Gastroesophageal sphincter (tissue), 4 donors: ENCODE results near the gene ALPL. TPM values are rescaled to one million over a fixed set of nuclear protein-coding genes. Genes with fewer than 3 reads are reported as not detected.

Source experiments
- ATAC-seq: fragments of 150-250 bp; one replicate; pipeline ENCODE4 v1.9.1; 2016; ENCODE audit warnings: mild to moderate bottlenecking, moderate library complexity
- H3K27ac ChIP-seq, 4 donors: fragments of 200-600 bp; sonication (generic) in 3 of 4; 1 replicate in 3 of 4; 2 replicates in 1 of 4; pipeline ENCODE4 v1.5.1; 2016 to 2019
- H3K27me3 ChIP-seq: fragments of 200-600 bp; sonication (generic); one replicate; pipeline ENCODE4 v1.5.1; 2019
- H3K36me3 ChIP-seq, 2 donors: fragments of 200-600 bp; sonication (generic); one replicate each; pipeline ENCODE4 v1.5.1; 2019; ENCODE audit warnings: control low read depth in 1 of 2
- H3K4me1 ChIP-seq, 3 donors: fragments of 200-600 bp; sonication (generic); 1 replicate in 2 of 3; 2 replicates in 1 of 3; pipeline ENCODE4 v1.5.1; 2016 to 2019; ENCODE audit warnings: control low read depth in 2 of 3
- H3K4me3 ChIP-seq, 2 donors: fragments of 200-600 bp; sonication (generic); one replicate each; pipeline ENCODE4 v1.5.1; 2019; ENCODE audit warnings: mild to moderate bottlenecking in 1 of 2, moderate library complexity in 1 of 2
- H3K9me3 ChIP-seq, 3 donors: fragments of 200-600 bp; sonication (generic); one replicate each; pipeline ENCODE4 v1.5.1; 2017 to 2019; ENCODE audit warnings: control low read depth in 2 of 3
- CTCF ChIP-seq, 4 experiments: fragments of 200-600 bp in 2 of 4; fragments of 450-650 bp in 2 of 4; sonication (generic) in 1 of 4; IDR thresholded peaks; one replicate each; pipeline ENCODE4 v1.5.1; 2017 to 2019; ENCODE audit warnings: antibody characterized with exemption in 4 of 4, mild to moderate bottlenecking in 2 of 4, moderate library complexity in 2 of 4
- EP300 ChIP-seq: sonication (generic); formaldehyde crosslinking; IDR thresholded peaks from one replicate; pipeline ENCODE4 v1.6.1; 2017; ENCODE audit warnings: antibody characterized with exemption, mild to moderate bottlenecking
- POLR2A ChIP-seq, 2 donors: fragments of 450-650 bp; IDR thresholded peaks; one replicate each; pipeline ENCODE4 v1.6.1; 2017; ENCODE audit warnings: antibody characterized with exemption in 2 of 2, mild to moderate bottlenecking in 2 of 2, moderate library complexity in 1 of 2
- POLR2AphosphoS5 ChIP-seq: sonication (generic); formaldehyde crosslinking; IDR thresholded peaks from one replicate; pipeline ENCODE4 v1.6.1; 2017; ENCODE audit warnings: antibody characterized with exemption
- WGBS, 2 donors: methylation state at CpG; one replicate each; pipeline ENCODE4 v1.1.5; 2018; ENCODE audit warnings: low coverage in 1 of 2; 5-methylcytosine and 5-hydroxymethylcytosine counted together
- total RNA-seq, 4 donors: library from RNA; depleted of rRNA; stranded (reverse); fragments of >200 nt; gene quantifications; one replicate each; pipeline ENCODE4 v1.1.0, GENCODE V29; 2016

ALPL gene
- total RNA-seq, 4 donors from 2014 or later = 0.62 to 6.1 (median 3.9) TPM

- WGBS, 2 donors = 71 to 88% methylated on average over 7 to 9 of the region's 39 CpGs
- ATAC-seq = no peak
- H3K36me3 ChIP-seq = no peaks in the 10 kb centered on the region
- no peaks in the 10 kb centered on the region for H3K4me1 ChIP-seq
- no peak overlapping the region for H3K27ac ChIP-seq
- H3K9me3 ChIP-seq = no peaks in the 10 kb centered on the region
- H3K4me3 ChIP-seq = no peak overlapping the region
- H3K27me3 ChIP-seq = peaks cover 37% of the 10 kb centered on the region
- TF ChIP-seq EP300 (no peak), CTCF (IDR thresholded peaks at IDR 0.05) (no peak), POLR2AphosphoS5 (no peak), POLR2A (IDR thresholded peaks at IDR 0.05) (no peak)
These were observed 94.2 kb downstream of the ALPL start for GRCh38 chr1:21603177-21604138.

DNA sequence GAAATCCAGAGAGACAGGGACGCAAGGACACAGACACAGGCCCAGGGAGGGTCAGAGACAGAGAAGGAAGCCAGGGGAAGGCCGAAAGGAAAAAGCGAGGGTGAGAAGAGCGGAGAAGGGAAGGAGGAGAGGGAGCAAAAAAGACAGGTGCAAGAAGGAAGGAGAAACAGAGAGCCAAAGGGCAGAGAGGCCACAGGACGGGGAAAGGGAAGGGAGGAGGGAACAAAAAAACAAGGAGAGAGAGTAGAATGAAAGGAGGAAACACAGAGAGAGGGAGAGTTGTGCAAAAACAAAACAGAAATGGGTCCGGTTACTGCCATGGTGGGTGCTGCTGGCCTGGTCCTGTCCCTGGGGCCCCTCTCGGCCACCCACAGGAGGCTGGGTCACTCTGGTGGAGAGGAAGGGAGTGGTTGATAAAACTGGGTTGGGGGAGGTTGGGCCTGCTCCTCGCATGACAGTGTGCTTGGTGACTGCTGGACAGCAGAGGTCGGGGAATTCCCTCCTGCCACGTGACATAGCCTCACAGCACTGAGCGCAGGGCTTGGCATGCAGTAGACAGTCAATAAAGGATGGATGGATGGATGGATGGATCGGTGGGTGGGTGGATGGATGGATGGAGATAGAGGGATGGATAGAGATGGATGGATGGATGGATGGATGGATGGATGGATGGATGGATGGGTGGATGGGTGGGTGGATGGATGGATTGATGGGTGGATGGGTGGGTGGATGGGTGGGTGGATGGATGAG is 95.2 kb downstream of the ALPL start:
- WGBS, 2 donors = 81 to 86% methylated on average over 8 to 12 of the region's 12 CpGs
- no peaks in the 10 kb centered on the region for H3K4me1 ChIP-seq
- ATAC-seq = no peak

GRCh38 chr1:21605012-21605715 is 95.9 kb downstream of the ALPL start:
- no peak for ATAC-seq
- Histone ChIP-seq H3K27me3 (peaks cover 32% of the 10 kb centered on the region), H3K9me3 (no peaks in the 10 kb centered on the region), H3K4me1 (no peaks in the 10 kb centered on the region), H3K27ac (no peak overlapping the region), H3K4me3 (no peak overlapping the region), H3K36me3 (no peaks in the 10 kb centered on the region)
- TF ChIP-seq CTCF (IDR thresholded peaks at IDR 0.05) = no peak
- TF ChIP-seq EP300 = no peak
- TF ChIP-seq POLR2AphosphoS5 = no peak
- TF ChIP-seq POLR2A (IDR thresholded peaks at IDR 0.05) = no peak
- 63 to 81% methylated on average over 1 to 3 of the region's 7 CpGs for WGBS, 2 donors

More for the DNA sequence above, 95.2 kb downstream of the ALPL start:
- no peak for TF ChIP-seq CTCF (IDR thresholded peaks at IDR 0.05)
- TF ChIP-seq EP300 = no peak
- no peak for TF ChIP-seq POLR2AphosphoS5
- TF ChIP-seq POLR2A (IDR thresholded peaks at IDR 0.05) = no peak
- Histone ChIP-seq H3K4me3 (no peak overlapping the region), H3K27ac (no peak overlapping the region), H3K27me3 (peaks cover 32% of the 10 kb centered on the region), H3K36me3 (no peaks in the 10 kb centered on the region), H3K9me3 (no peaks in the 10 kb centered on the region)

- TF ChIP-seq EP300 (no peak), POLR2A (IDR thresholded peaks at IDR 0.05) (no peak)
- no peaks in the 10 kb centered on the region for H3K4me1 ChIP-seq
- WGBS, 2 donors = 90% methylated on average over 2 of the region's 15 CpGs; no CpG with 5 or more reads in 1 of the 2 donors
- no peak for ATAC-seq
- no peak overlapping the region for H3K27ac ChIP-seq
- H3K4me3 ChIP-seq = no peak overlapping the region
- no peaks in the 10 kb centered on the region for H3K36me3 ChIP-seq
- H3K27me3 ChIP-seq = peaks cover 29% of the 10 kb centered on the region
- no peaks in the 10 kb centered on the region for H3K9me3 ChIP-seq
These were observed 96.9 kb downstream of the ALPL start for GRCh38 chr1:21605964-21606705.
